H9 (cell line): Measurements from ENCODE around the gene OXLD1. TPM values are rescaled to one million over a fixed set of nuclear protein-coding genes. Genes with fewer than 3 reads are reported as not detected.

Source experiments
- DNase-seq: peaks from one replicate; pipeline ENCODE4 v3.0.0-alpha.2; 2017
- H2AFZ ChIP-seq: one replicate; pipeline ENCODE4 v1.6.1; 2013; ENCODE audit warnings: mild to moderate bottlenecking, low read length, control low read depth, moderate library complexity
- H2AK5ac ChIP-seq: 2 replicates; pipeline ENCODE4 v1.6.1; 2013; ENCODE audit warnings: low read length, control low read depth, mixed read lengths; ENCODE audit not compliant: insufficient read length
- H2BK120ac ChIP-seq: one replicate; pipeline ENCODE4 v1.6.1; 2013; ENCODE audit warnings: low read depth, mild to moderate bottlenecking, low read length, control low read depth, inconsistent platforms; ENCODE audit not compliant: poor library complexity, severe bottlenecking
- H2BK12ac ChIP-seq: 2 replicates; pipeline ENCODE4 v1.6.1; 2013; ENCODE audit warnings: low read length, control low read depth, mixed read lengths, low read depth; ENCODE audit not compliant: insufficient read length
- H2BK15ac ChIP-seq: 2 replicates; pipeline ENCODE4 v1.6.1; 2013; ENCODE audit warnings: low read depth, low read length, control low read depth
- H2BK20ac ChIP-seq: one replicate; pipeline ENCODE4 v1.6.1; 2013; ENCODE audit warnings: low read depth, mild to moderate bottlenecking, low read length, control low read depth, inconsistent platforms; ENCODE audit not compliant: poor library complexity, severe bottlenecking
- H2BK5ac ChIP-seq: 2 replicates; pipeline ENCODE4 v1.6.1; 2013; ENCODE audit warnings: low read length, control low read depth, mixed read lengths; ENCODE audit not compliant: insufficient read length
- H3K14ac ChIP-seq: 2 replicates; pipeline ENCODE4 v1.6.1; 2013; ENCODE audit warnings: low read length, control low read depth; ENCODE audit not compliant: insufficient read depth
- H3K18ac ChIP-seq: 2 replicates; pipeline ENCODE4 v1.6.1; 2013; ENCODE audit warnings: low read depth, mild to moderate bottlenecking, mixed read lengths, low read length, control low read depth; ENCODE audit not compliant: insufficient read length
- H3K23ac ChIP-seq: 2 replicates; pipeline ENCODE4 v1.6.1; 2013; ENCODE audit warnings: low read length, control low read depth, mixed read lengths, low read depth; ENCODE audit not compliant: insufficient read length
- H3K23me2 ChIP-seq: 2 replicates; pipeline ENCODE4 v1.6.1; 2013; ENCODE audit warnings: low read depth, mild to moderate bottlenecking, mixed read lengths, low read length, control low read depth; ENCODE audit not compliant: insufficient read length, poor library complexity, severe bottlenecking
- H3K27ac ChIP-seq: 2 replicates; pipeline ENCODE4 v1.5.1; 2013; ENCODE audit warnings: low read length, control low read depth, mixed read lengths, low read depth; ENCODE audit not compliant: insufficient read length
- H3K27me3 ChIP-seq: 2 replicates; pipeline ENCODE4 v1.6.1; 2013; ENCODE audit warnings: low read length, control low read depth, inconsistent platforms; ENCODE audit not compliant: insufficient read depth
- H3K4ac ChIP-seq: 2 replicates; pipeline ENCODE4 v1.6.1; 2013; ENCODE audit warnings: low read depth, mild to moderate bottlenecking, control low read depth, inconsistent platforms, low read length, moderate library complexity
- H3K4me1 ChIP-seq: 2 replicates; pipeline ENCODE4 v1.6.1; 2013; ENCODE audit warnings: low read length, control low read depth, inconsistent platforms; ENCODE audit not compliant: insufficient read depth
- H3K4me2 ChIP-seq: 2 replicates; pipeline ENCODE4 v1.6.1; 2013; ENCODE audit warnings: low read length, control low read depth, mixed read lengths; ENCODE audit not compliant: insufficient read length, insufficient read depth
- H3K56ac ChIP-seq: 2 replicates; pipeline ENCODE4 v1.6.1; 2013; ENCODE audit warnings: low read depth, mild to moderate bottlenecking, mixed read lengths, low read length, control low read depth; ENCODE audit not compliant: insufficient read length
- H3K79me1 ChIP-seq: 2 replicates; pipeline ENCODE4 v1.6.1; 2013; ENCODE audit warnings: low read depth, mild to moderate bottlenecking, moderate library complexity, low read length, control low read depth, inconsistent platforms; ENCODE audit not compliant: insufficient read depth, poor library complexity, severe bottlenecking
- H3K79me2 ChIP-seq: 2 replicates; pipeline ENCODE4 v1.6.1; 2013; ENCODE audit warnings: low read length, control low read depth, inconsistent platforms; ENCODE audit not compliant: insufficient read depth
- H3K9ac ChIP-seq: 2 replicates; pipeline ENCODE4 v1.6.1; 2013; ENCODE audit warnings: low read length, control low read depth, mixed read lengths; ENCODE audit not compliant: insufficient read length; ENCODE audit errors: extremely low read depth
- H3K9me3 ChIP-seq: one replicate; pipeline ENCODE4 v1.6.1; 2013; ENCODE audit warnings: low read depth, low read length, inconsistent platforms; ENCODE audit not compliant: control insufficient read depth
- H3T11ph ChIP-seq: one replicate; pipeline ENCODE4 v1.6.1; 2013; ENCODE audit warnings: mild to moderate bottlenecking, low read length, control low read depth, inconsistent platforms
- H4K20me1 ChIP-seq: one replicate; pipeline ENCODE4 v1.6.1; 2013; ENCODE audit not compliant: control insufficient read depth, insufficient read length, insufficient read depth
- H4K5ac ChIP-seq: 2 replicates; pipeline ENCODE4 v1.6.1; 2013; ENCODE audit warnings: low read depth, mild to moderate bottlenecking, mixed read lengths, low read length, control low read depth; ENCODE audit not compliant: insufficient read length
- H4K8ac ChIP-seq: replicated peaks from 2 replicates; pipeline ENCODE4 v1.6.1; 2013; ENCODE audit warnings: low read length, control low read depth, mixed read lengths, low read depth; ENCODE audit not compliant: insufficient read length
- H4K91ac ChIP-seq: 2 replicates; pipeline ENCODE4 v1.6.1; 2013; ENCODE audit warnings: low read depth, mild to moderate bottlenecking, moderate library complexity, mixed read lengths, low read length, control low read depth; ENCODE audit not compliant: insufficient read length
- H3K27ac Mint-ChIP-seq, 3 experiments: 2 replicates in 2 of 3; 3 replicates in 1 of 3; pipeline ENCODE4 v1.8.0; 2020 to 2021; ENCODE audit warnings: mixed read lengths in 3 of 3, mild to moderate bottlenecking in 1 of 3, moderate library complexity in 1 of 3
- H3K27me3 Mint-ChIP-seq: 2 replicates; pipeline ENCODE4 v1.8.0; 2021; ENCODE audit warnings: low read depth, mild to moderate bottlenecking, moderate library complexity, mixed read lengths
- H3K36me3 Mint-ChIP-seq, 3 experiments: 2 replicates in 2 of 3; 3 replicates in 1 of 3; pipeline ENCODE4 v1.8.0; 2020 to 2021; ENCODE audit warnings: low read depth in 3 of 3, mixed read lengths in 3 of 3; ENCODE audit not compliant: insufficient read depth in 1 of 3
- H3K4me1 Mint-ChIP-seq, 2 experiments: 2 replicates each; pipeline ENCODE4 v1.8.0; 2020; ENCODE audit warnings: mixed read lengths in 2 of 2
- H3K4me3 Mint-ChIP-seq, 2 experiments: 2 replicates in 1 of 2; 3 replicates in 1 of 2; pipeline ENCODE4 v1.8.0; 2020 to 2021; ENCODE audit warnings: mild to moderate bottlenecking in 2 of 2, mixed read lengths in 2 of 2, moderate library complexity in 1 of 2
- H3K9me3 Mint-ChIP-seq, 2 experiments: 2 replicates in 1 of 2; 3 replicates in 1 of 2; pipeline ENCODE4 v1.8.0; 2020; ENCODE audit warnings: mild to moderate bottlenecking in 2 of 2, mixed read lengths in 2 of 2, moderate library complexity in 1 of 2
- CTCF ChIP-seq: fragments of 200-600 bp; sonication (generic); conservative IDR thresholded peaks from 3 replicates; pipeline ENCODE4 v1.8.0; 2021; ENCODE audit warnings: antibody characterized with exemption, mild to moderate bottlenecking
- WGBS: extraction: QIAGEN DNeasy Blood & Tissue Kit; methylation state at CpG from one replicate; pipeline ENCODE4 v1.1.7; 2013; ENCODE audit warnings: missing lambda C conversion rate, low lambda C conversion rate, mixed read lengths; ENCODE audit not compliant: insufficient read length; ENCODE audit errors: extremely low coverage; 5-methylcytosine and 5-hydroxymethylcytosine counted together
- total RNA-seq: library from RNA; stranded (reverse); gene quantifications from 2 replicates; pipeline ENCODE4 v1.2.1, GENCODE V29; 2021

Gene OXLD1
- total RNA-seq, 1 experiment from 2014 or later: 25.0 TPM

- Histone ChIP-seq H2BK20ac (no peak overlapping the region), H3K14ac (no peak overlapping the region), H2BK12ac (no peak overlapping the region), H3T11ph (no peak overlapping the region), H2BK120ac (no peak overlapping the region), H3K4ac (no peak overlapping the region), H3K9me3 (no peaks in the 10 kb centered on the region), H4K91ac (no peak overlapping the region), H4K8ac (no peak overlapping the region), H3K23ac (no peak overlapping the region), H3K9ac (no peak overlapping the region), H4K20me1 (peaks cover 2% of the 10 kb centered on the region), H2BK5ac (no peak overlapping the region), H3K4me2 (no peak overlapping the region), H3K27me3 (no peaks in the 10 kb centered on the region), H3K79me1 (peaks cover 8% of the 10 kb centered on the region), H3K56ac (no peak overlapping the region), H2AFZ (no peak overlapping the region), H3K4me1 (no peaks in the 10 kb centered on the region), H2AK5ac (no peak overlapping the region), H2BK15ac (no peak overlapping the region), H3K27ac (no peak overlapping the region), H3K23me2 (no peaks in the 10 kb centered on the region), H3K79me2 (peaks cover 2% of the 10 kb centered on the region; the same call in 1 of the 2 replicates), H3K18ac (no peak overlapping the region), H4K5ac (no peak overlapping the region)
- Mint-ChIP-seq H3K27ac (no peak overlapping the region), H3K27me3 (no peaks in the 10 kb centered on the region), H3K9me3 (peaks cover 8 to 9% of the 10 kb centered on the region in 2 experiments), H3K36me3 (peaks cover 56 to 93% (median 89%) of the 10 kb centered on the region in 3 experiments), H3K4me3 (no peak overlapping the region), H3K4me1 (no peaks in the 10 kb centered on the region)
- DNase-seq: no peak
- no CpG with 5 or more reads among the region's 7 CpGs for WGBS
- TF ChIP-seq CTCF: no peak
These were observed 49.5 kb downstream of the OXLD1 start for GRCh38 chr17:81616877-81617276.
